HG02678 (cell line): ENCODE results near the gene THBS2.
A peak's percentile ranks its signal among the peaks of the same experiment; 100 is the strongest.
"Not testable (repeated sequence)": the region's sequence is repeated elsewhere in the genome, so short reads cannot be mapped to it uniquely, and the experiment has no call there.

Experiments
- ATAC-seq: cut with Tn5 transposase; IDR thresholded peaks from one replicate; pipeline ENCODE4 v1.9.1; 2021; ENCODE audit warnings: mild to moderate bottlenecking, moderate library complexity; ENCODE audit not compliant: unreplicated experiment

Gene THBS2

GRCh38 chr6:169212897-169213813 lies 40.5 kb downstream of the THBS2 start:
- ATAC-seq: peak; percentile 100

- ATAC-seq: no peak
Observed at GRCh38 chr6:169212436-169212835, 41.2 kb downstream of the THBS2 start.

- ATAC-seq: no peak
Observed at GRCh38 chr6:169211881-169212280, 41.8 kb downstream of the THBS2 start.

GRCh38 chr6:169210611-169211010 lies 43.0 kb downstream of the THBS2 start:
- ATAC-seq: no peak

GRCh38 chr6:169208011-169208410 lies 45.6 kb downstream of the THBS2 start:
- ATAC-seq: no peak

- ATAC-seq: no peak
Observed at GRCh38 chr6:169207482-169207881, 46.2 kb downstream of the THBS2 start.

GRCh38 chr6:169205176-169206160 lies 48.2 kb downstream of the THBS2 start:
- ATAC-seq: no peak

- no peak for ATAC-seq
Observed at GRCh38 chr6:169204167-169204566, 49.5 kb downstream of the THBS2 start.

- ATAC-seq: no peak
Observed at GRCh38 chr6:169201985-169202384, 51.7 kb downstream of the THBS2 start.

GRCh38 chr6:169200893-169201514 lies 52.6 kb downstream of the THBS2 start:
- no peak for ATAC-seq

- ATAC-seq: no peak
Observed at GRCh38 chr6:169199625-169200335, 53.9 kb downstream of the THBS2 start.

- no peak for ATAC-seq
Observed at GRCh38 chr6:169198885-169199284, 54.8 kb downstream of the THBS2 start.

GRCh38 chr6:169197929-169198328 lies 55.7 kb downstream of the THBS2 start:
- ATAC-seq: not testable (repeated sequence)

- not testable (repeated sequence) for ATAC-seq
Observed at GRCh38 chr6:169196279-169196678, 57.4 kb downstream of the THBS2 start.

- no peak for ATAC-seq
Observed at GRCh38 chr6:169194737-169195136, 58.9 kb downstream of the THBS2 start.

- ATAC-seq: no peak
Observed at GRCh38 chr6:169190970-169191369, 62.7 kb downstream of the THBS2 start.

- no peak for ATAC-seq
Observed at GRCh38 chr6:169190144-169190584, 63.5 kb downstream of the THBS2 start.

- no peak for ATAC-seq
Observed at GRCh38 chr6:169189686-169190085, 64.0 kb downstream of the THBS2 start.

GRCh38 chr6:169189182-169189581 lies 64.5 kb downstream of the THBS2 start:
- no peak for ATAC-seq

- no peak for ATAC-seq
Observed at GRCh38 chr6:169188475-169188874, 65.2 kb downstream of the THBS2 start.
